HL-60 (cell line): ENCODE measurements around the gene GSTM2.
"Not testable (repeated sequence)": the region's sequence is repeated elsewhere in the genome, so short reads cannot be mapped to it uniquely, and the experiment has no call there.

Experiments used
- DNase-seq, 2 experiments: peaks; one replicate each; pipeline ENCODE4 v3.0.0-alpha.2; 2010 to 2020; ENCODE audit warnings: low read depth in 1 of 2, low spot score in 1 of 2
- H3K27ac ChIP-seq: fragments of 250-450 bp; sonication (Bioruptor Pico); replicated peaks from 2 replicates; pipeline ENCODE4 v1.5.1; 2020; ENCODE audit warnings: mild to moderate bottlenecking, moderate library complexity
- H3K27me3 ChIP-seq: fragments of 250-450 bp; sonication (Bioruptor Pico); 2 replicates; pipeline ENCODE4 v1.5.1; 2021; ENCODE audit warnings: mild to moderate bottlenecking, moderate library complexity; ENCODE audit not compliant: insufficient read depth, poor library complexity, severe bottlenecking
- H3K4me3 ChIP-seq: replicated peaks from 2 replicates; pipeline ENCODE4 v1.5.1; 2011; ENCODE audit warnings: mild to moderate bottlenecking, control low read depth, low read length; ENCODE audit not compliant: insufficient read depth
- GABPA ChIP-seq: IDR thresholded peaks from 2 replicates; pipeline ENCODE4 v1.6.1; 2012; ENCODE audit warnings: low read depth
- POLR2AphosphoS5 ChIP-seq: IDR thresholded peaks from 2 replicates; pipeline ENCODE4 v1.6.1; 2012; ENCODE audit warnings: low read depth
- SPI1 ChIP-seq: IDR thresholded peaks from 2 replicates; pipeline ENCODE4 v1.6.1; 2012; ENCODE audit warnings: low read depth, mild to moderate bottlenecking, borderline replicate concordance
- TF ChIP-seq, protein P1 (sequence below): IDR thresholded peaks from 2 replicates; pipeline ENCODE4 v1.6.1; 2012; ENCODE audit warnings: low read depth; ENCODE audit not compliant: insufficient replicate concordance
- TF ChIP-seq, protein P2 (sequence below): IDR thresholded peaks from one replicate; pipeline ENCODE4 v1.5.1; 2011; ENCODE audit warnings: low read length, control low read depth, inconsistent platforms; ENCODE audit not compliant: insufficient read depth

GSTM2 gene

DNA sequence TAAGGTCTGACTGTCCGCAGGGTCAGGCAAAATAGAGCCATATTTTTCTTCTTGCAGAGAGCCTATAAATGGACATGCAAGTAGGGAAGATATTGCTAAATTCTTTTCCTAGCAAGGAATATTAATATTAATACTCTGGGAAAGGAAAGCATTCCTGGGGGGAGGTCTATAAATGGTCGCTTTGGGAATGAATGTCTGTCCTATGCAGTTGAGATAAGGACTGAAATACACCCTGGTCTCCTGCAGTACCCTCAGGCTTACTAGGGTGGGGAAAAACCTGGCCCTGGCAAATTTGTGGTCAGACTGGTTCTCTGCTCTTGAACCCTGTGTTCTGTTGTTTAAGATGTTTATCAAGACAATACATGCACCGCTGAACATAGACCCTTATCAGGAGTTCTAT is 35.1 kb downstream of the GSTM2 start:
- H3K4me3 ChIP-seq, DNase-seq, H3K27ac ChIP-seq, H3K27me3 ChIP-seq: not testable (repeated sequence)

DNA sequence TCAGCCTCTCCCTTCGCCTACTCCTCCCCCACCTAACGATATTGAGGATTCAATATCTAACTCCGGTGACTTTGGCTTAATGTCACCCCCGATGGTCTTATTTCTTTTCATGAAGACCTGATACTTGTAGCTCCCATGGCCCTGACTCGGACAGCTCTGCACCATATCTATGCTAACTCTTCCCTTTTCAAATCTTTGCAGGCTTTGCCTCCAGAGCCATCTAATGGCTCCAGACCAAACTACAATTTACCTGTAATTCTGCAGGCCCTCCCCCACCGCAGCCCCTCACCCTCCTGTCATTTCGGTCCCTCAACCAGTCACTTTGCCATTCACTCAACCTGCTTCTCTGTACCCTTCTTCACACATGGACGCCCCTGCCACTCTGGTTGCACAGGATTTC is 36.3 kb downstream of the GSTM2 start:
- no peak for DNase-seq
- Histone ChIP-seq H3K27ac (no peak overlapping the region), H3K4me3 (no peak overlapping the region), H3K27me3 (no peaks in the 10 kb centered on the region)
- TF ChIP-seq SPI1 (no peak), GABPA (no peak)
- TF ChIP-seq, protein P1, sequence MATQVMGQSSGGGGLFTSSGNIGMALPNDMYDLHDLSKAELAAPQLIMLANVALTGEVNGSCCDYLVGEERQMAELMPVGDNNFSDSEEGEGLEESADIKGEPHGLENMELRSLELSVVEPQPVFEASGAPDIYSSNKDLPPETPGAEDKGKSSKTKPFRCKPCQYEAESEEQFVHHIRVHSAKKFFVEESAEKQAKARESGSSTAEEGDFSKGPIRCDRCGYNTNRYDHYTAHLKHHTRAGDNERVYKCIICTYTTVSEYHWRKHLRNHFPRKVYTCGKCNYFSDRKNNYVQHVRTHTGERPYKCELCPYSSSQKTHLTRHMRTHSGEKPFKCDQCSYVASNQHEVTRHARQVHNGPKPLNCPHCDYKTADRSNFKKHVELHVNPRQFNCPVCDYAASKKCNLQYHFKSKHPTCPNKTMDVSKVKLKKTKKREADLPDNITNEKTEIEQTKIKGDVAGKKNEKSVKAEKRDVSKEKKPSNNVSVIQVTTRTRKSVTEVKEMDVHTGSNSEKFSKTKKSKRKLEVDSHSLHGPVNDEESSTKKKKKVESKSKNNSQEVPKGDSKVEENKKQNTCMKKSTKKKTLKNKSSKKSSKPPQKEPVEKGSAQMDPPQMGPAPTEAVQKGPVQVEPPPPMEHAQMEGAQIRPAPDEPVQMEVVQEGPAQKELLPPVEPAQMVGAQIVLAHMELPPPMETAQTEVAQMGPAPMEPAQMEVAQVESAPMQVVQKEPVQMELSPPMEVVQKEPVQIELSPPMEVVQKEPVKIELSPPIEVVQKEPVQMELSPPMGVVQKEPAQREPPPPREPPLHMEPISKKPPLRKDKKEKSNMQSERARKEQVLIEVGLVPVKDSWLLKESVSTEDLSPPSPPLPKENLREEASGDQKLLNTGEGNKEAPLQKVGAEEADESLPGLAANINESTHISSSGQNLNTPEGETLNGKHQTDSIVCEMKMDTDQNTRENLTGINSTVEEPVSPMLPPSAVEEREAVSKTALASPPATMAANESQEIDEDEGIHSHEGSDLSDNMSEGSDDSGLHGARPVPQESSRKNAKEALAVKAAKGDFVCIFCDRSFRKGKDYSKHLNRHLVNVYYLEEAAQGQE = no peak
- TF ChIP-seq, protein P2, sequence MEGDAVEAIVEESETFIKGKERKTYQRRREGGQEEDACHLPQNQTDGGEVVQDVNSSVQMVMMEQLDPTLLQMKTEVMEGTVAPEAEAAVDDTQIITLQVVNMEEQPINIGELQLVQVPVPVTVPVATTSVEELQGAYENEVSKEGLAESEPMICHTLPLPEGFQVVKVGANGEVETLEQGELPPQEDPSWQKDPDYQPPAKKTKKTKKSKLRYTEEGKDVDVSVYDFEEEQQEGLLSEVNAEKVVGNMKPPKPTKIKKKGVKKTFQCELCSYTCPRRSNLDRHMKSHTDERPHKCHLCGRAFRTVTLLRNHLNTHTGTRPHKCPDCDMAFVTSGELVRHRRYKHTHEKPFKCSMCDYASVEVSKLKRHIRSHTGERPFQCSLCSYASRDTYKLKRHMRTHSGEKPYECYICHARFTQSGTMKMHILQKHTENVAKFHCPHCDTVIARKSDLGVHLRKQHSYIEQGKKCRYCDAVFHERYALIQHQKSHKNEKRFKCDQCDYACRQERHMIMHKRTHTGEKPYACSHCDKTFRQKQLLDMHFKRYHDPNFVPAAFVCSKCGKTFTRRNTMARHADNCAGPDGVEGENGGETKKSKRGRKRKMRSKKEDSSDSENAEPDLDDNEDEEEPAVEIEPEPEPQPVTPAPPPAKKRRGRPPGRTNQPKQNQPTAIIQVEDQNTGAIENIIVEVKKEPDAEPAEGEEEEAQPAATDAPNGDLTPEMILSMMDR = no peak

DNA sequence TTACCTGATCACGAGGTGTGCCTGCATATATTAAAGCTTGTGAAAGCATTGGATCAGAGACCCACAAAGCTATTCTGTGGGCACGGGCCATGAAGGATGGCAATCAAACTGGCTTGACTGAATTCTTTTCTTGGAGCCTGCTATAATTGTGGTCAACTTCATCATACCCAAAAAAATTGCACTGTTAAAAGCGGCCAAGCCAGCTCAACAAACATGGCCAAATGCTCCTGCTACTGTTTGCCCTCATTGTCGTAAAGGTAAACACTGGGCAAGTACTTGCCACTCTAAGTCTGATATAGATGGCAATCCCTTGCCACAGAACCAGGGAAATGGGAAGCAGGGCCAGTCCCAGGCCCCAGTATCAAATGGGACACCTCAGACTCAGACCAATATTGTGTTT is 37.6 kb downstream of the GSTM2 start:
- DNase-seq = no peak
- Histone ChIP-seq H3K27me3 (no peaks in the 10 kb centered on the region), H3K27ac (no peak overlapping the region), H3K4me3 (no peak overlapping the region)
- TF ChIP-seq POLR2AphosphoS5 (no peak), GABPA (no peak), SPI1 (no peak)
- TF ChIP-seq, protein P1 = no peak
- TF ChIP-seq, protein P2 = no peak

DNA sequence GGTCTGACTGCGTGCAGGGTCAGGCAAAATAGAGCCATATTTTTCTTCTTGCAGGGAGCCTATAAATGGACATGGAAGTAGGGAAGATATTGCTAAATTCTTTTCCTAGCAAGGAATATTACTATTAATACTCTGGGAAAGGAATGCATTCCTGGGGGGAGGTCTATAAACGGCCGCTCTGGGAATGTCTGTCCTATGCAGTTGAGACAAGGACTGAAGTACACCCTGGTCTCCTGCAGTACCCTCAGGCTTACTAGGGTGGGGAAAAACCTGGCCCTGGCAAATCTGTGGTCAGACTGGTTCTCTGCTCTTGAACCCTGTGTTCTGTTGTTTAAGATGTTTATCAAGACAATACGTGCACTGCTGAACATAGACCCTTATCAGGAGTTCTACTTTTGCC is 41.1 kb downstream of the GSTM2 start:
- not testable (repeated sequence) for H3K27ac ChIP-seq, H3K4me3 ChIP-seq, DNase-seq, H3K27me3 ChIP-seq

DNA sequence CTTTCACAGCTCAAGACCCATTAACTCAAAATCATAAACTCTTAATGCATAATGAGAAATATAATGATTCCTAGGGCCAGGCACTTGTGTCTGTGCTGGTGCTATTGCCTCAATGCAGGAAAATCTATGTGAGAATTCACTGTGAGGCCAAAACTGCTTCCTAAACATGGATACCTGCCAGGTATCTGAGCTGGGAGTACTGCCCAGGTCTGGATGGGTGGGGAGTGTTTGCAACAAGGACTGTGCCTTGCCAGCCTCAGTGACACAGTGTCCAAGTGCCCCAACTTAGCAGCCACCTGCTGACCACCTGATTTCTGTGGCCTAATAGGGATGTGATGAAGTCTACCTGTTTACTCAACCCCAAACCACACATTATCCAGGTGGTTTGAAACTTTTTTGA is 42.0 kb downstream of the GSTM2 start:
- H3K4me3 ChIP-seq, H3K27ac ChIP-seq, DNase-seq: not testable (repeated sequence)

DNA sequence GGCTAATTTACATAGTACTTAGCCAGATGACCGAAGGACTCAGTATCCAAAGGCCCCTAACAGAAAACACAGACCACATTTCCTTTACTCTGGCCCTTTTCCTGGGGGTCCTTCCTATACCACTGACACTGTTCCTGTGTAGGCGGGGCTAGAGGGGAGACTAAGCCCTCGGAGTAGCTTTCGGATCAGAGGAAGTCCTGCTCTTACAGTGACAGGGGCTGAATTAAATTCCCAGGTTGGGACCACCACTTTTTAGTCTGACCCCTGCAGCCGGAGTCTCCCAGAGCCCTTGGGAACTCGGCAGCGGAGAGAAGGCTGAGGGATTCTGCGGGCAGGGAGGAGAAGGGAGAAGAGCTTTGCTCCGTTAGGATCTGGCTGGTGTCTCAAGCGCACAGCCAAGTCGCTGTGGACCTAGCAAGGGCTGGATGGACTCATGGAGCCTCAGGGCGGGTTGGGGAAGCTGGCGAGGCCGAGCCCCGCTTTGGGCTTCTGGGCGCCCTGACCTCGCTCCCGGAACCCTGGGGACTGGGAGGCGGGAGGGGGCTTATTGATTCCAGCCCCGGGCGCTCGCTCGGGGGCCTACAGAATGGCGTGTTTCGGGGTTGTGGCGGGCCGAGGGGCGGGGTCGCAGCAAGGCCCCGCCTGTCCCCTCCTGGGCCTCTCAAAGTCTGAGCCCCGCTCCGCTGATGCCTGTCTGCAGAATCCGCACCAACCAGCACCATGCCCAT is 43.9 kb downstream of the GSTM2 start, which contains the start of gene GSTM5:
GSTM5 (plus strand) TSS at position 659 of the 728 bp plus-strand sequence; CDS start at position 721, 62 bp downstream.
- H3K27me3 ChIP-seq, DNase-seq, H3K27ac ChIP-seq, H3K4me3 ChIP-seq: not testable (repeated sequence)

More for the DNA sequence above, 42.0 kb downstream of the GSTM2 start:
- H3K27me3 ChIP-seq = not testable (repeated sequence)
